GM23338 (cell line): ENCODE data around the gene CPSF6. TPM values are rescaled to one million over a fixed set of nuclear protein-coding genes. Genes with fewer than 3 reads are reported as not detected.
"Not testable (repeated sequence)": the region's sequence is repeated elsewhere in the genome, so short reads cannot be mapped to it uniquely, and the experiment has no call there.

ENCODE experiments used
- ATAC-seq: fragments of 200-7000 bp; cut with Tn5 transposase; 3 replicates; pipeline ENCODE4 v1.9.1; 2020
- DNase-seq: peaks from one replicate; pipeline ENCODE4 v3.0.0-alpha.2; 2015; ENCODE audit warnings: low spot score
- H2AFZ ChIP-seq: fragments of 200-600 bp; sonication (generic); 2 replicates; pipeline ENCODE4 v1.8.0; 2016; ENCODE audit warnings: antibody characterized with exemption, mild to moderate bottlenecking, moderate library complexity
- H3F3A ChIP-seq: fragments of 200-600 bp; sonication (generic); replicated peaks from 2 replicates; pipeline ENCODE4 v1.8.0; 2017; ENCODE audit warnings: antibody characterized with exemption, mixed run types, low read depth
- H3K27ac ChIP-seq: fragments of 200-600 bp; sonication (generic); 2 replicates; pipeline ENCODE4 v1.6.1; 2016; ENCODE audit warnings: low read depth
- H3K27me3 ChIP-seq: fragments of 200-600 bp; sonication (generic); 2 replicates; pipeline ENCODE4 v1.8.0; 2016; ENCODE audit warnings: mild to moderate bottlenecking, mixed run types, moderate library complexity; ENCODE audit not compliant: insufficient read depth
- H3K36me3 ChIP-seq: fragments of 200-600 bp; sonication (generic); 2 replicates; pipeline ENCODE4 v1.8.0; 2016; ENCODE audit warnings: mild to moderate bottlenecking; ENCODE audit not compliant: insufficient read depth
- H3K4me1 ChIP-seq: fragments of 200-600 bp; sonication (generic); 2 replicates; pipeline ENCODE4 v1.8.0; 2016; ENCODE audit warnings: mild to moderate bottlenecking, moderate library complexity; ENCODE audit not compliant: insufficient read depth
- H3K4me2 ChIP-seq: fragments of 200-600 bp; sonication (generic); 2 replicates; pipeline ENCODE4 v1.7.1; 2017; ENCODE audit warnings: mixed run types
- H3K4me3 ChIP-seq: fragments of 200-600 bp; sonication (generic); 2 replicates; pipeline ENCODE4 v1.6.1; 2016; ENCODE audit warnings: mixed run types
- H3K79me2 ChIP-seq: fragments of 200-600 bp; sonication (generic); replicated peaks from 2 replicates; pipeline ENCODE4 v1.8.0; 2017; ENCODE audit warnings: mild to moderate bottlenecking; ENCODE audit not compliant: insufficient read depth
- H3K9me2 ChIP-seq: fragments of 200-600 bp; sonication (generic); 2 replicates; pipeline ENCODE4 v1.8.0; 2017; ENCODE audit not compliant: insufficient read depth
- H4K20me1 ChIP-seq: fragments of 200-600 bp; sonication (generic); replicated peaks from 2 replicates; pipeline ENCODE4 v1.8.0; 2017; ENCODE audit warnings: mild to moderate bottlenecking; ENCODE audit not compliant: insufficient read depth
- H3K27ac Mint-ChIP-seq: 2 replicates; pipeline ENCODE4 v1.8.0; 2020; ENCODE audit warnings: inconsistent platforms, mild to moderate bottlenecking, moderate library complexity, mixed read lengths
- H3K27me3 Mint-ChIP-seq: 3 replicates; pipeline ENCODE4 v1.8.0; 2022; ENCODE audit warnings: low read depth, mild to moderate bottlenecking, moderate library complexity, mixed read lengths, inconsistent platforms; ENCODE audit not compliant: insufficient read depth, poor library complexity
- H3K36me3 Mint-ChIP-seq: 3 replicates; pipeline ENCODE4 v1.8.0; 2021; ENCODE audit warnings: low read depth, mild to moderate bottlenecking, inconsistent platforms, moderate library complexity, mixed read lengths
- H3K4me1 Mint-ChIP-seq: 3 replicates; pipeline ENCODE4 v1.8.0; 2020; ENCODE audit warnings: mild to moderate bottlenecking, inconsistent platforms, mixed read lengths
- H3K4me3 Mint-ChIP-seq: 3 replicates; pipeline ENCODE4 v1.8.0; 2021; ENCODE audit warnings: moderate library complexity, mild to moderate bottlenecking, inconsistent platforms, mixed read lengths
- H3K9me3 Mint-ChIP-seq: 3 replicates; pipeline ENCODE4 v1.8.0; 2020; ENCODE audit warnings: moderate library complexity, mild to moderate bottlenecking, inconsistent platforms, mixed read lengths
- CREB1 ChIP-seq: fragments of 250-450 bp; sonication (Bioruptor Pico); IDR thresholded peaks from 2 replicates; pipeline ENCODE4 v1.5.0; 2020; ENCODE audit warnings: low read depth, mild to moderate bottlenecking, moderate library complexity
- EZH2 ChIP-seq: fragments of 200-600 bp; sonication (generic); IDR thresholded peaks from one replicate; pipeline ENCODE4 v1.8.0; 2017; ENCODE audit warnings: antibody characterized with exemption, mild to moderate bottlenecking, low read depth; ENCODE audit not compliant: unreplicated experiment
- JUNB ChIP-seq: IDR thresholded peaks from one replicate; pipeline ENCODE4 v1.6.1; 2016; ENCODE audit warnings: antibody characterized with exemption; ENCODE audit not compliant: unreplicated experiment
- POLR2AphosphoS5 ChIP-seq: IDR thresholded peaks from 2 replicates; pipeline ENCODE4 v1.6.1; 2016; ENCODE audit warnings: antibody characterized with exemption, low read depth
- ZNF114 ChIP-seq: fragments of 250-450 bp; sonication (Bioruptor Pico); IDR thresholded peaks from 2 replicates; pipeline ENCODE4 v1.5.0; 2020; ENCODE audit warnings: mild to moderate bottlenecking, moderate library complexity
- ZNF331 ChIP-seq: fragments of 250-450 bp; sonication (Bioruptor Pico); IDR thresholded peaks from 2 replicates; pipeline ENCODE4 v1.5.0; 2020; ENCODE audit warnings: low read depth, mild to moderate bottlenecking, moderate library complexity
- polyA plus RNA-seq: library from polyadenylated mRNA; unstranded; fragments of >200 nt; fragmentation: Nextera tagmentation; extraction: Ambion mirVana; gene quantifications from 2 replicates; pipeline ENCODE4 v1.2.1, GENCODE V29; 2016
- total RNA-seq: library from RNA; depleted of rRNA; stranded (reverse); fragments of >200 nt; shearing (Covaris generic); gene quantifications from 2 replicates; pipeline ENCODE4 v1.2.3, GENCODE V29; 2014
- TF ChIP-seq, protein P1 (sequence below): fragments of 250-450 bp; sonication (Bioruptor Pico); IDR thresholded peaks from 2 replicates; pipeline ENCODE4 v1.5.0; 2020; ENCODE audit warnings: mild to moderate bottlenecking, moderate library complexity
- TF ChIP-seq, protein P2 (sequence below), 2 experiments: fragments of 200-600 bp in 1 of 2; sonication (generic) in 1 of 2; conservative IDR thresholded peaks; 2 replicates each; pipeline versions ENCODE4 v1.5.1 to v1.6.1; 2016 to 2017; ENCODE audit warnings: antibody characterized with exemption in 2 of 2, low read depth in 2 of 2, mild to moderate bottlenecking in 2 of 2, moderate library complexity in 1 of 2
- TF ChIP-seq, protein P3 (sequence below): IDR thresholded peaks from 2 replicates; pipeline ENCODE4 v1.6.1; 2016; ENCODE audit warnings: antibody characterized with exemption

The CPSF6 gene
- total and polyA plus RNA-seq, 2 experiments from 2014 or later, result 80.7 to 136 TPM

DNA sequence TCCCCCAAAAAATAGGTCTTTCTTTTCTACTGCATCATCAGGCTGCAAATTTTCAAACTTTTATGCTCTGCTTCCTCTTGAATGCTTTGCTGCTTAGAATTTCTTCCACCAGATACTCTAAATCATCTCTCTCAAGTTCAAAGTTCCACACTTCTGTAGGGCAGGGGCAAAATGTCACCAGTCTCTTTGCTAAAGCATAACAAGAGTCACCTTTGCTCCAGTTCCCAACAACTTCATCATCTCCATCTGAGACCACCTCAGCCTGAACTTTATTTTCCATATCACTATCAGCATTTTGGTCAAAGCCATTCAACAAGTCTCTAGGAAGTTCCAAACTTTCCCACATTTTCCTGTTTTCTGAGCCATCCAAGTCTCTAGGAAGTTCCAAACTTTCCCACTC, 77.4 kb downstream of the CPSF6 start:
- peaks cover 34% of the 10 kb centered on the region for H3K36me3 Mint-ChIP-seq
- H3K27ac Mint-ChIP-seq, DNase-seq, H3K4me3 Mint-ChIP-seq, H3F3A ChIP-seq, H3K4me1 ChIP-seq, ATAC-seq, H3K36me3 ChIP-seq, H2AFZ ChIP-seq, H3K27me3 ChIP-seq, H3K27me3 Mint-ChIP-seq, H3K79me2 ChIP-seq, H3K4me3 ChIP-seq, H3K27ac ChIP-seq, H3K4me1 Mint-ChIP-seq, H4K20me1 ChIP-seq, H3K4me2 ChIP-seq: not testable (repeated sequence)
- H3K9me2 ChIP-seq, result peaks cover 12% of the 10 kb centered on the region; the same call in 1 of the 2 replicates
- H3K9me3 Mint-ChIP-seq, result peaks cover 55% of the 10 kb centered on the region

DNA sequence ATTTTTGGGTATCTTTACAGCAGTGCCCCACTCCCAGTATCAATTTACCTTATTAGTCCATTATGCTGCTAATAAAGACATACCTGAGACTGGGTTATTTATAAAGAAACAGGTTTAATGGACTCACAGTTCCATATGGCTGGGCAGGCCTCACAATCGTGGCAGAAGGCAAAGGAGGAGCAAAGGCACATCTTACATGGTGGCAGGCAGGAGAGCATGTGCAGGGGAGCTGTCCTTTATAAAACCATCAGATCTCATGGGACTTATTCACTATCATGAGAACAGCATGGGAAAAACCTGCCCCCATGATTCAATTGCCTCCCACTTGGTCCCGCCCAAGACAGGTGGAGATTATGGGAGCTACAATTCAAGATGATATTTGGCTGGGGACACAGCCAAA, 77.9 kb downstream of the CPSF6 start:
- Mint-ChIP-seq H3K36me3 (peaks cover 34% of the 10 kb centered on the region), H3K9me3 (peaks cover 55% of the 10 kb centered on the region)
- H3K4me3 Mint-ChIP-seq, result not testable (repeated sequence)

DNA sequence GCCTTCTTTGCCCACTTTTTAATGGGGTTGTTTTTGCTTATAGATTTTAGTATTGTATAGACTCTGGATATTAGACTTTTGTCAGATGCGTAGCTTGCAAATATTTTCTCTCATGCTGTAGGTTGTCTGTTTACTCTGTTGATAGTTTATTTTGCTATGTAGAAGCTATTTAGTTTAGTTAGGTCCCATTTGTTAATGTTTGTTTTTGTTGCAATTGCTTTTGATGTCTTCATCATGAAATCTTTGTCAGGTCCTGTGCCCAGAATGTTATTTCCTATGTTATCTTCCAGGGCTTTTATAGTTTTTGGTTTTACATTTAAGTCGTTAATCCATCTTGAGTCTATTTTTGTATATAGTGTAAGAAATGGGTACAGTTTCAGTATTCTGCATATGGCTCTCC, 78.9 kb downstream of the CPSF6 start:
- H3K27me3 ChIP-seq, result no peaks in the 10 kb centered on the region
- H3K79me2 ChIP-seq, result no peaks in the 10 kb centered on the region
- H3K27me3 Mint-ChIP-seq, result peaks cover 2% of the 10 kb centered on the region
- no peaks in the 10 kb centered on the region for H3F3A ChIP-seq
- H3K9me2 ChIP-seq, result peaks cover 12% of the 10 kb centered on the region; the same call in 1 of the 2 replicates
- peaks cover 3% of the 10 kb centered on the region; the same call in 1 of the 2 replicates for H3K36me3 ChIP-seq
- H3K4me1 Mint-ChIP-seq, result peaks cover 13% of the 10 kb centered on the region
- H3K27ac ChIP-seq, result no peak overlapping the region
- H2AFZ ChIP-seq, result no peak overlapping the region
- ATAC-seq (no peak), DNase-seq (no peak)
- no peaks in the 10 kb centered on the region for H3K4me1 ChIP-seq
- no peaks in the 10 kb centered on the region for H4K20me1 ChIP-seq
- H3K4me3 Mint-ChIP-seq, result no peak overlapping the region
- H3K27ac Mint-ChIP-seq, result no peak overlapping the region
- H3K4me2 ChIP-seq, result no peak overlapping the region
- peaks cover 34% of the 10 kb centered on the region for H3K36me3 Mint-ChIP-seq
- peaks cover 50% of the 10 kb centered on the region for H3K9me3 Mint-ChIP-seq
- H3K4me3 ChIP-seq, result no peak overlapping the region
- TF ChIP-seq CREB1 (CRISPR knock-in tag), result no peak
- TF ChIP-seq JUNB, result no peak
- TF ChIP-seq, protein P1, sequence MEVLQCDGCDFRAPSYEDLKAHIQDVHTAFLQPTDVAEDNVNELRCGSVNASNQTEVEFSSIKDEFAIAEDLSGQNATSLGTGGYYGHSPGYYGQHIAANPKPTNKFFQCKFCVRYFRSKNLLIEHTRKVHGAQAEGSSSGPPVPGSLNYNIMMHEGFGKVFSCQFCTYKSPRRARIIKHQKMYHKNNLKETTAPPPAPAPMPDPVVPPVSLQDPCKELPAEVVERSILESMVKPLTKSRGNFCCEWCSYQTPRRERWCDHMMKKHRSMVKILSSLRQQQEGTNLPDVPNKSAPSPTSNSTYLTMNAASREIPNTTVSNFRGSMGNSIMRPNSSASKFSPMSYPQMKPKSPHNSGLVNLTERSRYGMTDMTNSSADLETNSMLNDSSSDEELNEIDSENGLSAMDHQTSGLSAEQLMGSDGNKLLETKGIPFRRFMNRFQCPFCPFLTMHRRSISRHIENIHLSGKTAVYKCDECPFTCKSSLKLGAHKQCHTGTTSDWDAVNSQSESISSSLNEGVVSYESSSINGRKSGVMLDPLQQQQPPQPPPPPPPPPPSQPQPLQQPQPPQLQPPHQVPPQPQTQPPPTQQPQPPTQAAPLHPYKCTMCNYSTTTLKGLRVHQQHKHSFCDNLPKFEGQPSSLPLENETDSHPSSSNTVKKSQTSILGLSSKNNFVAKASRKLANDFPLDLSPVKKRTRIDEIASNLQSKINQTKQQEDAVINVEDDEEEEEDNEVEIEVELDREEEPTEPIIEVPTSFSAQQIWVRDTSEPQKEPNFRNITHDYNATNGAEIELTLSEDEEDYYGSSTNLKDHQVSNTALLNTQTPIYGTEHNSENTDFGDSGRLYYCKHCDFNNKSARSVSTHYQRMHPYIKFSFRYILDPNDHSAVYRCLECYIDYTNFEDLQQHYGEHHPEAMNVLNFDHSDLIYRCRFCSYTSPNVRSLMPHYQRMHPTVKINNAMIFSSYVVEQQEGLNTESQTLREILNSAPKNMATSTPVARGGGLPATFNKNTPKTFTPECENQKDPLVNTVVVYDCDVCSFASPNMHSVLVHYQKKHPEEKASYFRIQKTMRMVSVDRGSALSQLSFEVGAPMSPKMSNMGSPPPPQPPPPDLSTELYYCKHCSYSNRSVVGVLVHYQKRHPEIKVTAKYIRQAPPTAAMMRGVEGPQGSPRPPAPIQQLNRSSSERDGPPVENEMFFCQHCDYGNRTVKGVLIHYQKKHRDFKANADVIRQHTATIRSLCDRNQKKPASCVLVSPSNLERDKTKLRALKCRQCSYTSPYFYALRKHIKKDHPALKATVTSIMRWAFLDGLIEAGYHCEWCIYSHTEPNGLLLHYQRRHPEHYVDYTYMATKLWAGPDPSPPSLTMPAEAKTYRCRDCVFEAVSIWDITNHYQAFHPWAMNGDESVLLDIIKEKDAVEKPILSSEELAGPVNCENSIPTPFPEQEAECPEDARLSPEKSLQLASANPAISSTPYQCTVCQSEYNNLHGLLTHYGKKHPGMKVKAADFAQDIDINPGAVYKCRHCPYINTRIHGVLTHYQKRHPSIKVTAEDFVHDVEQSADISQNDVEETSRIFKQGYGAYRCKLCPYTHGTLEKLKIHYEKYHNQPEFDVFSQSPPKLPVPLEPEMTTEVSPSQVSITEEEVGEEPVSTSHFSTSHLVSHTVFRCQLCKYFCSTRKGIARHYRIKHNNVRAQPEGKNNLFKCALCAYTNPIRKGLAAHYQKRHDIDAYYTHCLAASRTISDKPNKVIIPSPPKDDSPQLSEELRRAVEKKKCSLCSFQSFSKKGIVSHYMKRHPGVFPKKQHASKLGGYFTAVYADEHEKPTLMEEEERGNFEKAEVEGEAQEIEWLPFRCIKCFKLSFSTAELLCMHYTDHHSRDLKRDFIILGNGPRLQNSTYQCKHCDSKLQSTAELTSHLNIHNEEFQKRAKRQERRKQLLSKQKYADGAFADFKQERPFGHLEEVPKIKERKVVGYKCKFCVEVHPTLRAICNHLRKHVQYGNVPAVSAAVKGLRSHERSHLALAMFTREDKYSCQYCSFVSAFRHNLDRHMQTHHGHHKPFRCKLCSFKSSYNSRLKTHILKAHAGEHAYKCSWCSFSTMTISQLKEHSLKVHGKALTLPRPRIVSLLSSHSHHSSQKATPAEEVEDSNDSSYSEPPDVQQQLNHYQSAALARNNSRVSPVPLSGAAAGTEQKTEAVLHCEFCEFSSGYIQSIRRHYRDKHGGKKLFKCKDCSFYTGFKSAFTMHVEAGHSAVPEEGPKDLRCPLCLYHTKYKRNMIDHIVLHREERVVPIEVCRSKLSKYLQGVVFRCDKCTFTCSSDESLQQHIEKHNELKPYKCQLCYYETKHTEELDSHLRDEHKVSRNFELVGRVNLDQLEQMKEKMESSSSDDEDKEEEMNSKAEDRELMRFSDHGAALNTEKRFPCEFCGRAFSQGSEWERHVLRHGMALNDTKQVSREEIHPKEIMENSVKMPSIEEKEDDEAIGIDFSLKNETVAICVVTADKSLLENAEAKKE (CRISPR knock-in tag), result no peak
- TF ChIP-seq POLR2AphosphoS5, result no peak
- TF ChIP-seq, protein P2, sequence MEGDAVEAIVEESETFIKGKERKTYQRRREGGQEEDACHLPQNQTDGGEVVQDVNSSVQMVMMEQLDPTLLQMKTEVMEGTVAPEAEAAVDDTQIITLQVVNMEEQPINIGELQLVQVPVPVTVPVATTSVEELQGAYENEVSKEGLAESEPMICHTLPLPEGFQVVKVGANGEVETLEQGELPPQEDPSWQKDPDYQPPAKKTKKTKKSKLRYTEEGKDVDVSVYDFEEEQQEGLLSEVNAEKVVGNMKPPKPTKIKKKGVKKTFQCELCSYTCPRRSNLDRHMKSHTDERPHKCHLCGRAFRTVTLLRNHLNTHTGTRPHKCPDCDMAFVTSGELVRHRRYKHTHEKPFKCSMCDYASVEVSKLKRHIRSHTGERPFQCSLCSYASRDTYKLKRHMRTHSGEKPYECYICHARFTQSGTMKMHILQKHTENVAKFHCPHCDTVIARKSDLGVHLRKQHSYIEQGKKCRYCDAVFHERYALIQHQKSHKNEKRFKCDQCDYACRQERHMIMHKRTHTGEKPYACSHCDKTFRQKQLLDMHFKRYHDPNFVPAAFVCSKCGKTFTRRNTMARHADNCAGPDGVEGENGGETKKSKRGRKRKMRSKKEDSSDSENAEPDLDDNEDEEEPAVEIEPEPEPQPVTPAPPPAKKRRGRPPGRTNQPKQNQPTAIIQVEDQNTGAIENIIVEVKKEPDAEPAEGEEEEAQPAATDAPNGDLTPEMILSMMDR (conservative IDR thresholded peaks at IDR 0.05; ENCODE audit: low read depth in 2 of 2), result no peak
- TF ChIP-seq EZH2, result no peak
- no peak for TF ChIP-seq ZNF331 (CRISPR knock-in tag)
- TF ChIP-seq, protein P3, sequence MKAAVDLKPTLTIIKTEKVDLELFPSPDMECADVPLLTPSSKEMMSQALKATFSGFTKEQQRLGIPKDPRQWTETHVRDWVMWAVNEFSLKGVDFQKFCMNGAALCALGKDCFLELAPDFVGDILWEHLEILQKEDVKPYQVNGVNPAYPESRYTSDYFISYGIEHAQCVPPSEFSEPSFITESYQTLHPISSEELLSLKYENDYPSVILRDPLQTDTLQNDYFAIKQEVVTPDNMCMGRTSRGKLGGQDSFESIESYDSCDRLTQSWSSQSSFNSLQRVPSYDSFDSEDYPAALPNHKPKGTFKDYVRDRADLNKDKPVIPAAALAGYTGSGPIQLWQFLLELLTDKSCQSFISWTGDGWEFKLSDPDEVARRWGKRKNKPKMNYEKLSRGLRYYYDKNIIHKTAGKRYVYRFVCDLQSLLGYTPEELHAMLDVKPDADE, result no peak
- no peak for TF ChIP-seq ZNF114

More for the DNA sequence above, 77.9 kb downstream of the CPSF6 start:
- not testable (repeated sequence) for H3K27me3 ChIP-seq, H3K27me3 Mint-ChIP-seq, H3K4me1 Mint-ChIP-seq, H3K36me3 ChIP-seq, ATAC-seq, H3F3A ChIP-seq, H3K4me2 ChIP-seq, H3K4me3 ChIP-seq, H4K20me1 ChIP-seq, H3K79me2 ChIP-seq, DNase-seq, H3K27ac Mint-ChIP-seq, H3K27ac ChIP-seq, H2AFZ ChIP-seq, H3K4me1 ChIP-seq
- H3K9me2 ChIP-seq, result peaks cover 12% of the 10 kb centered on the region; the same call in 1 of the 2 replicates
